ENCODE measurements around the gene TMEM266. TPM values are rescaled to one million over a fixed set of nuclear protein-coding genes. Genes with fewer than 3 reads are reported as not detected.

TMEM266 gene
- polyA plus RNA-seq, 1 experiment: not detected

DNA sequence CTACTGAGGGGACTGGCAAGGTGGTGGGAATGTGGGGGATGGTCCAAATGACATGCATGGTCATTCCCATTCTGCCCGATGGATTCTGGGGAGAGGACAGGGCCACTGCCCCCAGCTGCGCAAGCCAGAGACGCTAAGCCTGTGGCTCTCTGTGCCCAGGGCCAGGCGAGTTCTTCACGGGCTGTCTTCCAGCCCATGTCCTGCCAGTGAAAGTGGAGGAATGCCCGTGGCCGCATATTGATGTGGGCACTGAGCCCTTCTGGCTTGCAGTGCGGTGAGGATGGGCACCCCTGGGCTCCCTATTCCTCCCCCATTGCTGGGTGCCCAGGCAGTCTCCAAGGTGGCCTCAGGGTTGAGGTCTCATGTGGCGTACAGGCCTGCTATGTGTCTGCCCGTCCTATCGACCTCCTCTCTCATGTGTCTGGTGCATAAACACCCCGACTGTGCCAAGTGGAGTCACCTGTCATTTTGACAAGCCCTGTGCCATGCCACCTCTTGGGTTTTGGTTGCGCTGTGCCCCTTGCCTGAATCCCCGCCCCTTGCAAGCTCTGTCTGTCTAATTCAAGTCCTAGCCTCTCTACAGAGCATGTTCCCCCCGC, 116.8 kb downstream of the TMEM266 start:
- DNase-seq (ENCODE audit: low read depth, low spot score): no peak
- no peak overlapping the region for H3K27ac ChIP-seq (ENCODE audit: low read depth, low read length)
- ChIA-PET POLR2A (no interaction called here), CTCF (no interaction called here)
- H3K4me3 ChIP-seq (ENCODE audit: low read depth, low read length): no peak overlapping the region
- H3K9me3 ChIP-seq (ENCODE audit: control insufficient read depth, insufficient read depth, low read length): peaks cover 3% of the 10 kb centered on the region; the same call in 1 of the 2 replicates
- peaks cover 16% of the 10 kb centered on the region for H3K27me3 ChIP-seq (ENCODE audit: control insufficient read depth, insufficient read depth, low read length)
- TF ChIP-seq, protein P1, sequence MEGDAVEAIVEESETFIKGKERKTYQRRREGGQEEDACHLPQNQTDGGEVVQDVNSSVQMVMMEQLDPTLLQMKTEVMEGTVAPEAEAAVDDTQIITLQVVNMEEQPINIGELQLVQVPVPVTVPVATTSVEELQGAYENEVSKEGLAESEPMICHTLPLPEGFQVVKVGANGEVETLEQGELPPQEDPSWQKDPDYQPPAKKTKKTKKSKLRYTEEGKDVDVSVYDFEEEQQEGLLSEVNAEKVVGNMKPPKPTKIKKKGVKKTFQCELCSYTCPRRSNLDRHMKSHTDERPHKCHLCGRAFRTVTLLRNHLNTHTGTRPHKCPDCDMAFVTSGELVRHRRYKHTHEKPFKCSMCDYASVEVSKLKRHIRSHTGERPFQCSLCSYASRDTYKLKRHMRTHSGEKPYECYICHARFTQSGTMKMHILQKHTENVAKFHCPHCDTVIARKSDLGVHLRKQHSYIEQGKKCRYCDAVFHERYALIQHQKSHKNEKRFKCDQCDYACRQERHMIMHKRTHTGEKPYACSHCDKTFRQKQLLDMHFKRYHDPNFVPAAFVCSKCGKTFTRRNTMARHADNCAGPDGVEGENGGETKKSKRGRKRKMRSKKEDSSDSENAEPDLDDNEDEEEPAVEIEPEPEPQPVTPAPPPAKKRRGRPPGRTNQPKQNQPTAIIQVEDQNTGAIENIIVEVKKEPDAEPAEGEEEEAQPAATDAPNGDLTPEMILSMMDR (IDR thresholded peaks at IDR 0.05; ENCODE audit: low read depth, low read length): no peak

DNA sequence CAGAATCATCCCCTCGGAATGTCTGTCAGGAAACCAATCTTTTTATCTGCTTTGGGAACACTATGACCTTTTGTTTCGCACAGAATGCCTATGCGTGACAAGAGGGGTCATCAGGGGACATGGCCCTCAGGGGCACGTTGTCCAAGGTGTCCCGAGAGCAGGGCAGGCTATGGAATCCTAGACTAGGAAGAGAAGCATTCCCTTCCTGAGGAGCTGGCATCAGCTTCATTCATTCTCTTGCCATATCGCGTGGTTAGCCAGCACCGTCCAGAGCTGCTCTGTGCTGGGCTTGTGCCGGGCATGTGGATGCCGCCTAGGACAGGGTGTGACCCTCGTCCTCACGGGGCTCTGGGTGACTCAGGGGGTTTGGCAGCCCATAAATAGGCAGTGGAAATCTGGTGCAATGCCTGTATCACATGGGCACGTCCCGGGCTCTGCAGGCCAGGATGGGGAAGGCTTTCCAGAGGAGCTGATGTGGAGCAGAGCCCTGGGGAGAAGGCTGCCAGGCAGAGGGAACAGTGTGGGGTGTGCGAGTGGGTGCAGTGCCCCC, 117.8 kb downstream of the TMEM266 start:
- DNase-seq (ENCODE audit: low read depth, low spot score): no peak
- no peak overlapping the region for H3K27ac ChIP-seq (ENCODE audit: low read depth, low read length)
- ChIA-PET CTCF (interaction anchor here (0.6 kb wide), 1 partner anchor 766 kb away, joined by 5 read pairs; no protein-coding TSS in a partner anchor), POLR2A (interaction anchor here (1.0 kb wide), 1 partner anchor 9 kb away, joined by 3 read pairs; no protein-coding TSS in a partner anchor)
- H3K4me3 ChIP-seq (ENCODE audit: low read depth, low read length): no peak overlapping the region
- peaks cover 3% of the 10 kb centered on the region; the same call in 1 of the 2 replicates for H3K9me3 ChIP-seq (ENCODE audit: control insufficient read depth, insufficient read depth, low read length)
- peaks cover 16% of the 10 kb centered on the region for H3K27me3 ChIP-seq (ENCODE audit: control insufficient read depth, insufficient read depth, low read length)
- TF ChIP-seq, protein P1 (IDR thresholded peaks at IDR 0.05; ENCODE audit: low read depth, low read length): no peak

DNA sequence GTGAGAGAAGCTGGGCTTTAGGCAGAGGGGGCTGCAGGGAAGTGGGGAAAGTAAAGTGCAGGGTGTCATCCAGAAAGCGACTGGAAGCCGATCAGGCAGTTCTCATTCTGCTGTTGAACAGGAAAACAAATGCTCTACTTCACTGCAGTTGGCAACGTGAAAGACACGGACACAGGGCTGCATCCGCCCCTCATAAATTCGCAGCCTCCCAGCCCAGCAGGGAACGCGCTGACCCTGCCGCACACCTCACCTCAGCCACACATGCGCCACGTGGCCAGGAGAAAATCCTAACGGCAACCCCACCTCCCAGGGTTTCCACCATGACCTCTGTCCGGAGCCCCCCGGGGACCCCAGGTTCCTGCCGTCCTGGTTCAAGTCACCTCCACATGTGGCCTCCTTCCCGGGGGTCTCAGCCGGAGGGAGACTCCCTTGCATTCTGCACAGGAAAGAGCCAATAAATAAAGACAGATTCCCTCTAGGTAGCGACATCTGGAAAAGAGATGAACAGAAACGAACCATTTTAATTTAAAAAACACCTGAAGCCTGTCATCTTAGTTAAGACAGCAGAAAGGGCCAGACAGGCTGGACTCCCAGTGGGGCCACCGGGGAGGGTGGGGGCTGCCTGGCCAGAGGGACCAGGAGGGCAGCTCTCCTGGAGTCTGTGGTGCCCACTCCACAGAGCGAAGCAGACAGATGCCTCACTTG, 118.7 kb downstream of the TMEM266 start:
- DNase-seq (ENCODE audit: low read depth, low spot score): no peak
- peaks cover 12% of the 10 kb centered on the region for H3K27me3 ChIP-seq (ENCODE audit: control insufficient read depth, insufficient read depth, low read length)
- H3K9me3 ChIP-seq (ENCODE audit: control insufficient read depth, insufficient read depth, low read length): peaks cover 3% of the 10 kb centered on the region; the same call in 1 of the 2 replicates
- no peak overlapping the region for H3K4me3 ChIP-seq (ENCODE audit: low read depth, low read length)
- ChIA-PET POLR2A (interaction anchor here (1.0 kb wide), 1 partner anchor 10 kb away, joined by 3 read pairs; no protein-coding TSS in a partner anchor), CTCF (no interaction called here)
- TF ChIP-seq, protein P1 (IDR thresholded peaks at IDR 0.05; ENCODE audit: low read depth, low read length): no peak
- no peak overlapping the region for H3K27ac ChIP-seq (ENCODE audit: low read depth, low read length)

DNA sequence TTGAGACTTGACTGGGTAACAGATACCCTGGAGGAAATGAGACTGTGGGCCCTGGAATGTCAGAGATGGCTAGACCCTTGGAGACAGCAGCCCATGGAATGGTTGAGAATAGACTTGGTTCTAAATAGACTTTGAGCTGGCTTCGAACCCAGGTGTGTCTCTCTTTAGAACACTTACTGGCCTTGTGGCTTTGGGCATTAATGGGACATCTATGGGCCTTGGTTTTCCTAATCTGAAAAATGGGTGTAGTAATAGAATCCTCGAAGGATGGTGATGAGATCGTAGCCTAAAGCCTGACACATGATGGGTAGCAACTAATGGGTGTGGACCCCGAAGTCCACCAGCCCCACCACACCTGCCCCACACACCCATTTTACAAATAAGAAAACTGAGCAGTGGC, 119.2 kb downstream of the TMEM266 start:
- Histone ChIP-seq H3K27ac (ENCODE audit: low read depth, low read length) (no peak overlapping the region), H3K27me3 (ENCODE audit: control insufficient read depth, insufficient read depth, low read length) (peaks cover 10% of the 10 kb centered on the region), H3K4me3 (ENCODE audit: low read depth, low read length) (no peak overlapping the region), H3K9me3 (ENCODE audit: control insufficient read depth, insufficient read depth, low read length) (peaks cover 3% of the 10 kb centered on the region; the same call in 1 of the 2 replicates)
- POLR2A ChIA-PET: no interaction called here
- CTCF ChIA-PET: no interaction called here
- TF ChIP-seq, protein P1 (IDR thresholded peaks at IDR 0.05; ENCODE audit: low read depth, low read length): no peak
- DNase-seq (ENCODE audit: low read depth, low spot score): no peak

DNA sequence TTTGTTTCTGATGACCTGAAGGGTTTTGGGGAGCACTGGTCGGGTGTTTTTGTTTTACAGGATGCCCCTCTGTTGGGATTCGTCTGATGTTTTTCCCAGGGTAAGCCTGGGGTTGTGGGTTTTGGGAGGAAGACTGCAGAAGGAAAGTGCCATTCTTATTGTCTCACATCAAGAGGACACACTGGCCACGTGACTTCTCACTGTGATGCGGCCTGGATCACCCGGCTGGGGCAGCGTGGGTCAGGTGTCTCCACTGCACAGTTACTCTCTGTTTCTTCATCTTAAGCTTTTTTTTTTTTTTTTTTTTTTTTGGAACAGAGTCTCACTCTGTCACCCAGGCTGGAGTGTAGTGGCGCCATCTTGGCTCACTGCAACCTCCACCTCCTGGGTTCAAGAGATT, 120.5 kb downstream of the TMEM266 start:
- H3K27ac ChIP-seq (ENCODE audit: low read depth, low read length): no peak overlapping the region
- peaks cover 7% of the 10 kb centered on the region for H3K27me3 ChIP-seq (ENCODE audit: control insufficient read depth, insufficient read depth, low read length)
- TF ChIP-seq, protein P1 (IDR thresholded peaks at IDR 0.05; ENCODE audit: low read depth, low read length): no peak
- CTCF ChIA-PET: interaction anchor here (0.8 kb wide), 1 partner anchor 30 kb away, joined by 3 read pairs; no protein-coding TSS in a partner anchor
- H3K4me3 ChIP-seq (ENCODE audit: low read depth, low read length): no peak overlapping the region
- no peak for DNase-seq (ENCODE audit: low read depth, low spot score)
- H3K9me3 ChIP-seq (ENCODE audit: control insufficient read depth, insufficient read depth, low read length): no peaks in the 10 kb centered on the region; the same call in 1 of the 2 replicates
- POLR2A ChIA-PET: no interaction called here
